Type B pancreatic cell (in vitro differentiated cells): Measurements from ENCODE around the gene HSF2BP. TPM values are rescaled to one million over a fixed set of nuclear protein-coding genes. Genes with fewer than 3 reads are reported as not detected.
"Not testable (repeated sequence)": the region's sequence is repeated elsewhere in the genome, so short reads cannot be mapped to it uniquely, and the experiment has no call there.

Experiments used
- DNase-seq: peaks from one replicate; pipeline ENCODE4 v3.0.0; 2021; ENCODE audit warnings: mixed read lengths; ENCODE audit not compliant: unreplicated experiment; ENCODE audit errors: extremely low spot score
- H3K27ac Mint-ChIP-seq: 2 replicates; pipeline ENCODE4 v1.8.0; 2021; ENCODE audit warnings: mild to moderate bottlenecking, mixed read lengths
- H3K27me3 Mint-ChIP-seq: 2 replicates; pipeline ENCODE4 v1.8.0; 2021; ENCODE audit warnings: mixed read lengths
- H3K36me3 Mint-ChIP-seq: 2 replicates; pipeline ENCODE4 v1.8.0; 2021; ENCODE audit warnings: mixed read lengths
- H3K4me1 Mint-ChIP-seq: one replicate; pipeline ENCODE4 v1.8.0; 2021; ENCODE audit warnings: mixed read lengths; ENCODE audit not compliant: unreplicated experiment
- H3K4me3 Mint-ChIP-seq: 2 replicates; pipeline ENCODE4 v1.8.0; 2021; ENCODE audit warnings: mild to moderate bottlenecking, mixed read lengths
- H3K9me3 Mint-ChIP-seq: 2 replicates; pipeline ENCODE4 v1.8.0; 2021; ENCODE audit warnings: mixed read lengths
- CTCF ChIP-seq: fragments of 200-600 bp; sonication (generic); conservative IDR thresholded peaks from 2 replicates; pipeline ENCODE4 v1.5.0; 2021; ENCODE audit warnings: antibody characterized with exemption, mild to moderate bottlenecking
- total RNA-seq: library from RNA; stranded (reverse); gene quantifications from 2 replicates; pipeline ENCODE4 v1.2.1, GENCODE V29; 2021; ENCODE audit warnings: low replicate concordance

The HSF2BP gene
- total RNA-seq, 1 donor from 2014 or later = 1.3 TPM

GRCh38 chr21:43597052-43597451 lies 62.2 kb downstream of the HSF2BP start:
- H3K9me3 Mint-ChIP-seq = peaks cover 4% of the 10 kb centered on the region
- no peak for DNase-seq
- H3K36me3 Mint-ChIP-seq = peaks cover 4% of the 10 kb centered on the region
- no peaks in the 10 kb centered on the region for H3K27me3 Mint-ChIP-seq
- peaks cover 21% of the 10 kb centered on the region for H3K4me1 Mint-ChIP-seq
- H3K4me3 Mint-ChIP-seq = no peak overlapping the region
- H3K27ac Mint-ChIP-seq = no peak overlapping the region
- no peak for TF ChIP-seq CTCF

- H3K27me3 Mint-ChIP-seq = no peaks in the 10 kb centered on the region
- H3K4me1 Mint-ChIP-seq = peaks cover 19% of the 10 kb centered on the region
- peaks cover 4% of the 10 kb centered on the region for H3K9me3 Mint-ChIP-seq
- no peak for DNase-seq
- no peak overlapping the region for H3K4me3 Mint-ChIP-seq
- TF ChIP-seq CTCF = no peak
- H3K36me3 Mint-ChIP-seq = peaks cover 4% of the 10 kb centered on the region
- H3K27ac Mint-ChIP-seq = no peak overlapping the region
These were observed 62.7 kb downstream of the HSF2BP start for GRCh38 chr21:43596616-43597015.

GRCh38 chr21:43595769-43596168 lies 63.5 kb downstream of the HSF2BP start:
- not testable (repeated sequence) for H3K36me3 Mint-ChIP-seq, H3K27ac Mint-ChIP-seq, H3K9me3 Mint-ChIP-seq, H3K27me3 Mint-ChIP-seq, DNase-seq, H3K4me3 Mint-ChIP-seq
- H3K4me1 Mint-ChIP-seq = peaks cover 19% of the 10 kb centered on the region

- Mint-ChIP-seq H3K4me3 (no peak overlapping the region), H3K9me3 (peaks cover 4% of the 10 kb centered on the region), H3K4me1 (peaks cover 28% of the 10 kb centered on the region), H3K27me3 (no peaks in the 10 kb centered on the region), H3K36me3 (peaks cover 4% of the 10 kb centered on the region), H3K27ac (no peak overlapping the region)
- TF ChIP-seq CTCF = no peak
- DNase-seq = no peak
These were observed 66.2 kb downstream of the HSF2BP start for GRCh38 chr21:43593078-43593477.

GRCh38 chr21:43591571-43591970 lies 67.7 kb downstream of the HSF2BP start:
- Mint-ChIP-seq H3K27me3 (no peaks in the 10 kb centered on the region), H3K27ac (no peak overlapping the region), H3K36me3 (peaks cover 4% of the 10 kb centered on the region), H3K4me1 (peaks cover 32% of the 10 kb centered on the region), H3K4me3 (no peak overlapping the region), H3K9me3 (peaks cover 4% of the 10 kb centered on the region)
- TF ChIP-seq CTCF = no peak
- DNase-seq = no peak

GRCh38 chr21:43590194-43590593 lies 69.1 kb downstream of the HSF2BP start:
- Mint-ChIP-seq H3K9me3 (peaks cover 3% of the 10 kb centered on the region), H3K27ac (no peak overlapping the region), H3K4me1 (peaks cover 41% of the 10 kb centered on the region), H3K27me3 (no peaks in the 10 kb centered on the region), H3K36me3 (peaks cover 4% of the 10 kb centered on the region), H3K4me3 (no peak overlapping the region)
- no peak for TF ChIP-seq CTCF
- DNase-seq = no peak
